Urinary bladder (tissue), 4 donors: Measurements from ENCODE around the gene NT5C. TPM values are rescaled to one million over a fixed set of nuclear protein-coding genes. Genes with fewer than 3 reads are reported as not detected.

Experiments
- DNase-seq: peaks from one replicate; pipeline ENCODE4 v3.0.0-alpha.2; 2015; ENCODE audit errors: extremely low spot score
- H3K27ac ChIP-seq: one replicate; pipeline ENCODE4 v1.5.1; 2013; ENCODE audit warnings: low read depth, mild to moderate bottlenecking, moderate library complexity
- H3K36me3 ChIP-seq: one replicate; pipeline ENCODE4 v1.6.1; 2013; ENCODE audit warnings: mild to moderate bottlenecking, moderate library complexity; ENCODE audit not compliant: insufficient read depth
- H3K4me1 ChIP-seq: one replicate; pipeline ENCODE4 v1.6.1; 2013; ENCODE audit warnings: mild to moderate bottlenecking, moderate library complexity; ENCODE audit not compliant: insufficient read depth
- H3K4me3 ChIP-seq: one replicate; pipeline ENCODE4 v1.5.1; 2013; ENCODE audit warnings: low read depth, low read length
- WGBS: extraction: QIAGEN DNeasy Blood & Tissue Kit; methylation state at CpG from one replicate; pipeline ENCODE4 v1.1.7; 2013; 5-methylcytosine and 5-hydroxymethylcytosine counted together
- polyA plus RNA-seq: library from polyadenylated mRNA; stranded (reverse); fragments of 200-250 nt; gene quantifications from one replicate; pipeline ENCODE4 v1.2.3, GENCODE V29; 2013
- total RNA-seq: library from RNA; depleted of rRNA; stranded (reverse); fragments of >200 nt; gene quantifications from one replicate; pipeline ENCODE4 v1.2.3, GENCODE V29; 2014
- donor health status: healthy with polysubstance abuse.
- donor health status: healthy.

The NT5C gene
- total and polyA plus RNA-seq, 2 donors = 29.8 to 82.1 TPM

DNA sequence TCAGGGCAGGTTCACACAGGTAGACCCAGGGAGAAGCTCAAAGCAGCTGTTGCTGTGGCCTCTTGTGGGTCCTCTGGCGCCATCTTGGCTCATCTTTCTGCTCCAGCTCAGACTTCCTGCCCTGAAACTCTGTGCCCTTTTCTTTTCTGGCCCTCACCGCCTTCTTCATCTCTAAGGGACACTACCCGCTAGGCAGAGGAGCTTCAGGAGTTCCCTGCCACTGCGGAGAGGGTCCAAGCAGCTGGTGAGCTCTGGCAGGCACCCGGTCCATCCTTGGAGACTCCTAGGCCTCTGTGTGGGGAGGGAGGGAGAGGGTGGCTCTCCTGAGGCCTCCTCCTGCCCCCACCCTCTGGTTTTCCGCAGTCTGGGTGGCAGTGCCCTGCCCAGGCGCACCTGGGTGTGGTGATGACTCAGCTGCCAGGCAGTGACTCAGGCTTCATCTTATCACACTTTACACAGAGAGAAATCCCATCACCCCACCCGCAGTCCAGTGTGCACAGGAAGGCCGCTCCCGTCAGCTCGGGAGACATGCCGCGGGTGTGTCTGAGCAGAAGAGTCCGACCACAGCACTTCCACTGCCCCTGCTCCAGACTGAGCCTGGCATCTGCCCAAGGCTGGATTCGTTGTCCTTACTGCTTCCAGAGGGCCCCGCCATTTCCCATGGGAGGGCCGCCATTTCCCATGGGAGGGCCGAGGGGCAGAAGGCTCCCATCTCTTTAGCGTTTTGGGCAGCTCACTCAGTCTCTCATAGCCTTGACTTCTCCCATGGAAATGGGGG is 7.3 kb downstream of the NT5C start:
- DNase-seq = no peak
- Histone ChIP-seq H3K4me1 (no peaks in the 10 kb centered on the region), H3K4me3 (no peak overlapping the region), H3K27ac (peak overlapping the region; percentile 19), H3K36me3 (no peaks in the 10 kb centered on the region)
- 71% methylated on average over 19 of the region's 19 CpGs for WGBS

DNA sequence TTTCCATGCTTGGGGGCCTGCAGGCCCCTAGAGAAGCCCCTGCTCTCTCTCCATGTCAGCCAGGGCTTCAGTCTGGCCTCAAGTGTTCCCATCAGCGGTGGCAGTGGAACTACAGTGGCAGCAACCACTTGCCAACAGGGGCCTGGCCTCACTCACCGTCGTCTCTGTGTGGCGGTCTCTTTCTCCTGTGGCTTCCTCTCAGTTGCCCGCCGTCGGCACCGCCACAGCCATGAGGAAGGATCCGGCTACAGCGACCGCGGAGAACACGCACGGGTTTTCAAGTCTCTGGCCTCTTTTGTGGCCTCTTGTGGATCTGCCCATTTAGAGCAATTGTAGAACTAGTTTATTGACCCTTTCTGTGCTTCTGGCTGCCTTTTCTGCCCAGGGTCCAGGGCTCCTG is 13.2 kb downstream of the NT5C start:
- DNase-seq = no peak
- Histone ChIP-seq H3K4me3 (no peak overlapping the region), H3K36me3 (no peaks in the 10 kb centered on the region), H3K27ac (no peak overlapping the region), H3K4me1 (peaks cover 2% of the 10 kb centered on the region)
- WGBS = 94% methylated on average over 14 of the region's 14 CpGs

DNA sequence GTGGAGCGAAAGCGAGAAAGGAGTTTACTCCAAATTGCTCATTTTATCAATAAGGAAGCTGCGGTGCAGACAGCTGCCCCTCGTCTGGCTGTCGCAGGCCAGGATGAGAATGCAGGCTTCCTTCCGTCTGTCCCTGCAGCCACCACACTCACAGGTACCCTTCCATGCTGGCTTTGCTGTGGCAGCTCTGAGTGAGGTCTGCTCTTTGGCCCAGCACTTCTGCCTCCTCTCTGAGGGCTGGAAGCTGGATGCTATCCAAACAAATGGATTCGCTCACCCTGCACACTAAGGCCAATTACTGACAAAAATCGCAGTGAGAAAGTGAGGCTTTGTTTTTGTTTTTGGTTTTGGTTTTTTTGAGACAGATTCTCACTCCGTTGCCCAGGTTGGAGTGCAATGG is 14.8 kb downstream of the NT5C start:
- WGBS = 58% methylated on average over 9 of the region's 9 CpGs
- H3K36me3 ChIP-seq = no peaks in the 10 kb centered on the region
- no peak for DNase-seq
- H3K4me3 ChIP-seq = no peak overlapping the region
- H3K4me1 ChIP-seq = peaks cover 2% of the 10 kb centered on the region
- H3K27ac ChIP-seq = no peak overlapping the region

DNA sequence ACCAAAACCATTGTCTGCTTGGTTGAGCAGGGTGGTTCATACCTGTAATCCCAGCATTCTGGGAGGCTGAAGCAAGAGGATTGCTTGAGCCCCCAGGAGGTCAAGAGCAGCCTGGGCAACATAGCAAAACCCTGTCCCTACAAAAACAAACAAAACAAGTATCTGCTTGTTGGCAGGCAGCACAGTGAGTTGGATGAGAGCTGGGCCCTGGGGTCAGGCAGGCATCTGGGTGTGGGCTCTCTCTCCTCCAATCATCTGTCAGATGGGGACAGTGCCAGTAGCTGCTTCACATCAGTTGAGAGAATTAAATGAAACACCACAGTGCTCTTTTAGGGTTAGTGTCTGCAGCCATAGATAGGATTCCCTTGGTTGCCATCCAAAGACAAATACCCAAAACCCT is 16.0 kb downstream of the NT5C start:
- no peak for DNase-seq
- Histone ChIP-seq H3K4me3 (no peak overlapping the region), H3K4me1 (peaks cover 2% of the 10 kb centered on the region), H3K36me3 (no peaks in the 10 kb centered on the region), H3K27ac (no peak overlapping the region)

DNA sequence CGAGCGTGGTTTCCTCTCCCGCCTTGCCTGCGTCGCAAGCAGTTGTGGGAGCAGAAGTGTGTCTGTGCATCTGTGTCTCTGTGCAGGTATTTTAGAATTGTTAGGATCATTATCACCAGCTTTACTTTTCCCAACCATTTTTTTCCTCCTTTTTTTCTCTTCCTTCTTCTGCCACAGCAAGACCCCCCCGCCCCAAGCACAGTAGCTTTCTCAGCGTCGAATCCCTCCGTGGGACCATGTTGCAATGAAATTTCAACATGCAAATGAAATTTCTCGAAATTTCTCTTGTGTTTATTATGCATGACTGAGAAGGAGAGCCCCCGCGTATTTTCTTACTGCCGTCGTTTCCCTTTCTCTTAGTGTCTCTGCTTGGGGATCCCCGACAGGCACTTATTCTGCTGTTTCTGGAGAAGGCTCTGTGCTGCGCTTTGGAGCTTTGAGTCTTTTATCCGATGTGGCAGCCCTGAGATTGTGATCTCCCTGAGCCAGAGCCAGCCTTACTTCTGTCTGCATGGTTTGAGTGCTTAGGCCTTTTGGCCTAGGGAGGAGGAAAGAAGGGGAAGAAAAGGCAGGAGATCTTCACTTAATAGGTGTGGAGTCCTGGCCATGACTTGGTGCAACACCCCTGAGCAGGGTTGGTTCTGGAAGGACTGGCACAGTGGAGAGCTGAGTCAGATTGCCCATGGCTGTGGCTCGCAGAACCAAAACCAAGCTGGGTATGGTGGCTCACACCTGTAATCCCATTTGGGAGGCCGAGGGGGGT is 16.8 kb downstream of the NT5C start:
- Histone ChIP-seq H3K4me3 (peak overlapping the region; percentile 31), H3K27ac (peak overlapping the region; percentile 83), H3K4me1 (peaks cover 2% of the 10 kb centered on the region), H3K36me3 (no peaks in the 10 kb centered on the region)
- no peak for DNase-seq
- 42% methylated on average over 19 of the region's 19 CpGs for WGBS

DNA sequence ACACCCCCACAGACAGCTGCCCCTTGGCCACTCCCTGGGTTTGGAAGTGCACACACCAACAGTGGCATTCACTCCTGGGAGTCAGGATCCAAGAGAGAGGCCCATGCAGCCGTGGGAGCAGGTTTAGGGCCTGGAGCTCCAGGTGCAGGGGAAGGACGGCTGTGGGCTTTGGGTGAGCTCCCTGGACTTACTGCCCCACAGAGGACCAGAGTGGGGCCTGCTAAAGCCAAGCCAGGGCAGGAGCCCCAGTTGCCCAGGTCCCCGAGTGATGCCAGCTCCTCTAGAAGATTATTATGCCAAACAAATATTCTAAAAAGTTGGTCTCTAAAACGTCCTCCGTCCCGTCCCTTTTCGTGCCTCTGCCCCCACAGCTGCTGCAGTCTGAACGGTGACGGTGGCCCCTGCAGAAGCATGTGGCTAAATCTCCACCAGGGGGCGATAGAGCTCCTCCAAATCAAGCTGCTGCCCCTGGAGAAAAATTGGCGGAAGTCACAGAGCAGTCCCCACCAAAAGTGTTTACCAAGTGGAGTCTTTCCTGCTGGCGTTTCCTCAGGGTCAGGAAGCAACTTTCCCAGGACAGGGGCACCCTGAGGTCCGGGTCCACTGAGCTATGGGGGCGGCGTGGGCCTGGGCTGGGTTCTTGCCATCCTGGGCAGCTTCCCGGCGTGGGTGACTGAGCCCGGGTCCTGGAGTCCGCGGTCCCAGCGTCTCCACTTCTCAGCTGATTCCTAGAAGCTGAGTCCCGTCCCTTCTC is 17.6 kb downstream of the NT5C start:
- Histone ChIP-seq H3K27ac (peak overlapping the region; percentile 83), H3K4me3 (peak overlapping the region; percentile 31), H3K4me1 (peaks cover 2% of the 10 kb centered on the region), H3K36me3 (no peaks in the 10 kb centered on the region)
- peak; percentile 78 for DNase-seq
- 3% methylated on average over 22 of the region's 22 CpGs for WGBS

DNA sequence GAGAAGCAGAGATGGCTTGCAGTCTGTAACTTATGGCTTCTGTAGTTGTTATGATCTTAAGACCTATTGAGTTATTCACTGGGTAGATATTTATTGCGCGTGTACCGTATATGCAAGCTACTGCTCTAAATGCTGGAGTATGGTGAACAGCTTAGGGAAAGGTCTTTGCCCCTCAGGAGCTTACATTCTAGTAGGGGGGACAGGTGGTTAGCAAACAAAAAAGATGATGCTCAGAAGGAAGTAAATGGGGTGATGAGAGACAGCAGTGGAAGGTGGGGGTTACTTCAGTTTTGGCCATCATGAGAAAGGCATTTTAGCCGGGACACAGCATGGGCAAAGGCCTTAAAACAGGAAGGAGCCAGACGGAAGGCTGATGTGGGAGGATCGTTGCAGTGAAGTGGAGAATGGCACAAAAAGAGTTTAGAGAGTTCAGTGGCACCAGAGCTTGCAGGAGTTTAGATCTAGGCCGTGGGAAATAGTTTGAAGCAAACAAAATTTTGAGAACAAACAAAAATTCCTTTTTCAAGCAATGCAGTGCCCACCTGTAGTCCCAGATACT is 19.7 kb downstream of the NT5C start:
- Histone ChIP-seq H3K4me1 (peaks cover 2% of the 10 kb centered on the region), H3K4me3 (no peak overlapping the region), H3K36me3 (no peaks in the 10 kb centered on the region), H3K27ac (no peak overlapping the region)
- 88% methylated on average over 7 of the region's 7 CpGs for WGBS
- DNase-seq = no peak

DNA sequence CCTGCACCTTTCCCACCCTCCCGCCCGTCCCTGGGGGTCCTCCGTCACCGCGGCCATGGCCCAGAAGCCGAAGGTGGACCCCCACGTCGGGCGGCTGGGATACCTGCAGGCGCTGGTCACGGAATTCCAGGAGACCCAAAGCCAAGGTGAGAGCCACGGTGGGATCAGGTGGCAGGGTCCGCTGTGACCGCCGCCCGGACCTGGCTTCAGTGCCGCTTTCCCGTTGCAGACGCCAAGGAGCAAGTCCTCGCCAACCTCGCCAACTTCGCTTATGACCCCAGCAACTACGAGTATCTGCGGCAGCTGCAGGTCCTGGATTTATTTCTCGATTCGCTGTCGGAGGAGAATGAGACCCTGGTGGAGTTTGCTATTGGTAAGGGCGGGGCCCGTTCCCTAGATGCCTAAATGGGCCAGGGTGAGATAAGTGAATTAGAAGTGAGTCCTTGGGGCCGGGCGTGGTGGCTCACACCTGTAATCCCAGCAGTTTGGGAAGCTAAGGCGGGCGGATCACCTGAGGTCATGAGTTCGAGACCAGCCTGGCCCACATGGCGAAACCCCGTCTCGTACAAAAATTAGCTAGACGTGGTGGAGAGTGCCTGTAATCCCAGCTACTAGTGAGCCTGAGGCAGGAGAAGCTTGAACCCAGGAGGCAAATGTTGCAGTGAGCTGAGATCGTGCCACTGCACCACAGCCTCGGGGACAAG is 21.2 kb downstream of the NT5C start:
- H3K36me3 ChIP-seq = no peaks in the 10 kb centered on the region
- H3K4me1 ChIP-seq = peaks cover 2% of the 10 kb centered on the region
- no peak overlapping the region for H3K27ac ChIP-seq
- 21% methylated on average over 40 of the region's 40 CpGs for WGBS
- DNase-seq = no peak
- peak overlapping the region; percentile 85 for H3K4me3 ChIP-seq

DNA sequence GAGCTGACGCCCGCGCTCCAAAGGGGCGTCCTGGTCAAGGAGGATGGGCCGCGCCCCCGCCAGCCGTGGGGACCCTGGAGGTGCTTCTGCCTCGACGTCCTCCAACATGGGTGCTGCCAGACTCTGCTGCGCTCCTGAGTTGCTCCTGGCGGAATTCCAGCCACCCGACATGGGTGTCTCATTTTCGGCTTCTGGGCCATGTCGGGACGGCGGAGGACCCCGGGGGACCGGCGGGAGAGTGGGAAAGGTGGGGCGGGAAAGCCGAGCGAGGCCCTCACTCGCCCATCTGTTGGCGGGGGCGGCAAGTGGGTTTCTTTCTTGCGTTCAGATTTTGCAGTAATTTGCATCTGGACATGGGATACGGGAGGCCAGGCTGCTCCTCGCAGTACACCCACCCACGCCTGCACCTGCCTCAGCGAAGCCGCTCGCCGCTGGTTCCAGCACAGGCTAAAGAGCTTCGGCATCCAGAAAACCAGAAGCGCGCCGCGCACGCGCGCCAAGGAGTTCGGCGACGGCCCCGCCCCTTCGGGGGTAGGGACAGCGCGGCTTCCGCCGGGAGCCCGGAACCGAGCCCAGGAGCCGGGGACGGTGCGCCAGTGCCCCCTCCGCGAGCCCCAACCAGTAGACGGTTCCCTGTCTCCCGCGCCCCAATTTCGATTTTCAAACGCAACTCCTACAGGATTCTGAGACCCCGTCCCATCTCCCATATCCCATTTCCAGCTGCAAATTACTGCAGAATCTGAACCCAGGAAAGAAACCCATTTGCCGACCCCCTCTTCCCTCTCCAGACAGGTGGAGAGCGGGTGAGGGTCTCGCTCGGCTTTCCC is 21.9 kb downstream of the NT5C start, which contains the start of gene ARMC7:
ARMC7 (plus strand) TSS at position 563 of the 827 bp plus-strand sequence. CDS start 320 bp downstream, outside the sequence.
- Histone ChIP-seq H3K36me3 (no peaks in the 10 kb centered on the region), H3K27ac (peak within 1 kb of the TSS; percentile 72), H3K4me1 (no peaks in the 10 kb centered on the region), H3K4me3 (peak within 1 kb of the TSS; percentile 85)
- no peak for DNase-seq
- WGBS = under 1% methylated on average over 68 of the region's 68 CpGs

DNA sequence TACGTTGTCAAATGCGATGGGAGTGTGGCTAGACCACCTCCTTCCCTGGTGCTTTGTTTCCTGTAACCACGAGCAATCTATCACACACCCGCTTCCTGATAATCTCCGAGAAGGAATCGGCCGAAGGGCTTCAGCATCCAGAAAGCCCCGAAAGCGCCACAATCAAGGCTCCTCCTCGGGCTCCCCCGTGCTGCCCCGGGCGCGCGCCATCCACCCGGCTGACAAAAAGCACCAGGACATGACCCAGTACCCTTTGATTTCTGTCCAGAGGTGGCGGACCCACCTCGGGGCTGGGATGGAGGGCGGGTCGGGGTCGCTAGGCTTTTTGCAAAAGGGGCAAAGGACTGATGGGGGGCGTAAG is 22.5 kb downstream of the NT5C start:
- H3K36me3 ChIP-seq = no peaks in the 10 kb centered on the region
- H3K4me1 ChIP-seq = no peaks in the 10 kb centered on the region
- DNase-seq = no peak
- WGBS = 7% methylated on average over 22 of the region's 22 CpGs
- H3K27ac ChIP-seq = no peak overlapping the region
- peak overlapping the region; percentile 85 for H3K4me3 ChIP-seq

DNA sequence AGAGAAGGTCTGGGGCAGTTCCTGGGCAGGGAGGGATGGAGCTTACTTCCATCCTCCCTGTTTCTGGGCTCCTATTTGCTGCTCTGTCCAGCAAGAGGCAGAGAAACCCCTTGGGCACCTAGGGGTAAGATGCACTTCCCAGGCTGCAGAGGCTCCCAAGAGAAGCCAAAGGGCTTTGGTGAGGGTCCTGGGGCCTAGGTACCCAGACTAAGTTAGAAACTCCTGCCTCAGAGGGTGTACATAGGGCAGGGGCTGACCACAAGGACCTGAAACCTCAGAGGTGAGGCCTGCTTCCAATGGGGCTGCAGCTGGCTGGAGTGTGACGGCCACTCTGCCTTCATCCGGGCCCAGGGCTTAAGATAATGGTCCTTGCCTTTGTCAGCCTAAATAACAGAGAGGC is 23.3 kb downstream of the NT5C start:
- no peaks in the 10 kb centered on the region for H3K4me1 ChIP-seq
- WGBS = 76% methylated on average over 2 of the region's 2 CpGs
- no peak overlapping the region for H3K27ac ChIP-seq
- no peaks in the 10 kb centered on the region for H3K36me3 ChIP-seq
- H3K4me3 ChIP-seq = no peak overlapping the region
- no peak for DNase-seq
